Type B pancreatic cell (in vitro differentiated cells): Measurements from ENCODE around the gene SEPHS1. TPM values are rescaled to one million over a fixed set of nuclear protein-coding genes. Genes with fewer than 3 reads are reported as not detected.

ENCODE experiments used
- DNase-seq: peaks from one replicate; pipeline ENCODE4 v3.0.0; 2021; ENCODE audit warnings: mixed read lengths; ENCODE audit not compliant: unreplicated experiment; ENCODE audit errors: extremely low spot score
- H3K27ac Mint-ChIP-seq: 2 replicates; pipeline ENCODE4 v1.8.0; 2021; ENCODE audit warnings: mild to moderate bottlenecking, mixed read lengths
- H3K27me3 Mint-ChIP-seq: 2 replicates; pipeline ENCODE4 v1.8.0; 2021; ENCODE audit warnings: mixed read lengths
- H3K36me3 Mint-ChIP-seq: 2 replicates; pipeline ENCODE4 v1.8.0; 2021; ENCODE audit warnings: mixed read lengths
- H3K4me1 Mint-ChIP-seq: one replicate; pipeline ENCODE4 v1.8.0; 2021; ENCODE audit warnings: mixed read lengths; ENCODE audit not compliant: unreplicated experiment
- H3K4me3 Mint-ChIP-seq: 2 replicates; pipeline ENCODE4 v1.8.0; 2021; ENCODE audit warnings: mild to moderate bottlenecking, mixed read lengths
- H3K9me3 Mint-ChIP-seq: 2 replicates; pipeline ENCODE4 v1.8.0; 2021; ENCODE audit warnings: mixed read lengths
- CTCF ChIP-seq: fragments of 200-600 bp; sonication (generic); conservative IDR thresholded peaks from 2 replicates; pipeline ENCODE4 v1.5.0; 2021; ENCODE audit warnings: antibody characterized with exemption, mild to moderate bottlenecking
- total RNA-seq: library from RNA; stranded (reverse); gene quantifications from 2 replicates; pipeline ENCODE4 v1.2.1, GENCODE V29; 2021; ENCODE audit warnings: low replicate concordance

The SEPHS1 gene
- total RNA-seq, 1 donor from 2014 or later = 96.4 TPM

- Mint-ChIP-seq H3K9me3 (no peaks in the 10 kb centered on the region), H3K4me3 (no peak overlapping the region), H3K27me3 (no peaks in the 10 kb centered on the region), H3K36me3 (peaks cover 5% of the 10 kb centered on the region), H3K27ac (no peak overlapping the region), H3K4me1 (no peaks in the 10 kb centered on the region)
- DNase-seq = no peak
- no peak for TF ChIP-seq CTCF
Observed at GRCh38 chr10:13315361-13315760, 32.7 kb downstream of the SEPHS1 start.

DNA sequence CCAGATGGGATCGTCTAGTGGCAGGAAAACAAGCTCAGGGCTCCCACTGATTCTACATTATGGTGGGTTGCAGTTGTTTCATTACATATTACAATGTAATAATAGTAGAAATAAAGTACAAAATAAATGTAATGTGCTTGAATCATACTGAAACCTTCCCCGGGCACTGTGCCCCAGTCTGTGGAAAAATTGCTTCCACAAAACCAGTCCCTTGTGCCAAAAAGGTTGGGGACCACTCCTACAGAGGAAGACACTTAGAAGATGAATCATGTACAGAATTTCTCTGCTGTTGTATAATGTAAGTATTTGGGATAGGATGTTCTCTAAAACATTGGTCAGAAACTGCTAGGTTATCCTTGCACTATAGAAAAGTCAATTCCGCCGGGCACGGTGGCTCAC lies 36.9 kb downstream of the SEPHS1 start:
- Mint-ChIP-seq H3K27ac (no peak overlapping the region), H3K27me3 (no peaks in the 10 kb centered on the region), H3K36me3 (no peaks in the 10 kb centered on the region), H3K4me3 (no peak overlapping the region), H3K9me3 (no peaks in the 10 kb centered on the region), H3K4me1 (no peaks in the 10 kb centered on the region)
- no peak for TF ChIP-seq CTCF
- DNase-seq = no peak

DNA sequence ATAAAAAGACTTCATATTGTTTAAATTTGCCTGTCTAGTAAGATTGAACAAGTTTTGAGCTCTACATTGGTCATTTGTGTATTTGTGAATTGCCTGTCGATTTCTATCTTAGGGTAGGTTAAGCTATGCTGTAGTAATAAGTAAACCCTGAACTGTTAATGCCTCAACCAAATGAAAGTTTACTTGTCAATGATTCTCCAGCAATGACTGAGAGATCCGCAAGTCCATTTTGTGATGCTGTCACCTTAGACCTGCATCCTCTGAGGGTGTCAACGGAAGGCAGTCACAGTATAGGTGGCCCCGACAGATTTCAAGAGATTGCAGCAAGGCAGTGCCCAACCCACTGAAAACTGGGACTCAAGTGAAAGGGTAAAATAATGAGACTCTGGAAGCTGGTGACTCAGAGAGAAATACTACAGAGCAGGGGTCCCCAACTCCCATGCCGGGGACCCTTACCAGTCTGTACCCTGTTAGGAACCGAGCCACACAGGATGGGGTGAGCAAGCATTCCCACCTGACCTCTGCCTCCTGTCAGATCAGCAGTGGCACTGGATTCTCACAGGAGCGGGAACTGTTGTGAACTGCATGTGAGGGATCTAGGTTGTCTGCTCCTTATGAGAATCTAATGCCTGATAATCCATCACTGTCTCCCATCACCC lies 37.4 kb downstream of the SEPHS1 start:
- no peaks in the 10 kb centered on the region for H3K27me3 Mint-ChIP-seq
- DNase-seq = no peak
- no peaks in the 10 kb centered on the region for H3K36me3 Mint-ChIP-seq
- TF ChIP-seq CTCF = no peak
- H3K4me1 Mint-ChIP-seq = no peaks in the 10 kb centered on the region
- no peaks in the 10 kb centered on the region for H3K9me3 Mint-ChIP-seq
- no peak overlapping the region for H3K27ac Mint-ChIP-seq
- H3K4me3 Mint-ChIP-seq = no peak overlapping the region

GRCh38 chr10:13309792-13310191 lies 38.3 kb downstream of the SEPHS1 start:
- DNase-seq = no peak
- no peaks in the 10 kb centered on the region for H3K27me3 Mint-ChIP-seq

DNA sequence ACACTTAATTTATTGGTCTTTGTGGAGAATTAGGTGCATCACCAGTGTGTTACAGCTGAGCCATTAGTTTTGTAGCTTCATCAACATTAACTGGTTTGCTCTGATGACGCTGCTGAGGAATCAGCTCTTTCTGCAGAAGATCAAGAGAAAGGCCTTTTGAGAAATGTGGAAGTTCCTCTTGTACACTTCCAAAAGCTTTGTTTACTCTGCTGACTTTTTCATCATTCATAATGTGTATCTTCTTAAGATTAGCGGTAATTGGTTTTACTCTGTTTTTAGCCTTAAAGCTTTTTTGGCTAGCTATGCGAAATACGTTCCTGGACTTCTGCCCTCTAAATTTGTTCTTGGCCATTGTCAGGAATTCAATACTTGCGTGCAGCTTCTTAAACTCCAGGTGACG lies 40.0 kb downstream of the SEPHS1 start:
- TF ChIP-seq CTCF = no peak
- no peak overlapping the region for H3K4me3 Mint-ChIP-seq
- H3K4me1 Mint-ChIP-seq = no peaks in the 10 kb centered on the region
- H3K9me3 Mint-ChIP-seq = no peaks in the 10 kb centered on the region
- no peak overlapping the region for H3K27ac Mint-ChIP-seq
- no peaks in the 10 kb centered on the region for H3K36me3 Mint-ChIP-seq
- DNase-seq = no peak
- no peaks in the 10 kb centered on the region for H3K27me3 Mint-ChIP-seq

More at GRCh38 chr10:13309792-13310191, 38.3 kb downstream of the SEPHS1 start:
- TF ChIP-seq CTCF = no peak
- H3K4me3 Mint-ChIP-seq = no peak overlapping the region
- H3K9me3 Mint-ChIP-seq = no peaks in the 10 kb centered on the region
- H3K4me1 Mint-ChIP-seq = no peaks in the 10 kb centered on the region
- no peaks in the 10 kb centered on the region for H3K36me3 Mint-ChIP-seq
- no peak overlapping the region for H3K27ac Mint-ChIP-seq
